GM19468 (cell line): ENCODE results near the gene GCNT3.

Source experiments
- ATAC-seq: cut with Tn5 transposase; IDR thresholded peaks from one replicate; pipeline ENCODE4 v1.9.1; 2021; ENCODE audit warnings: mild to moderate bottlenecking, moderate library complexity, moderate number of reproducible peaks; ENCODE audit not compliant: unreplicated experiment; ENCODE audit errors: extremely low read depth

Gene GCNT3

GRCh38 chr15:59611276-59612260 lies at the start of gene GCNT3:
Gene GCNT3 (plus strand): TSS chr15:59611783. CDS start chr15:59618239, 6,456 bp downstream.
- no peak for ATAC-seq

- ATAC-seq: no peak
Measured at GRCh38 chr15:59562448-59563186, 49.0 kb upstream of the GCNT3 start.

- ATAC-seq: no peak
Measured at GRCh38 chr15:59565299-59565698, 46.3 kb upstream of the GCNT3 start.

GRCh38 chr15:59567324-59567723 lies 44.3 kb upstream of the GCNT3 start:
- no peak for ATAC-seq

- ATAC-seq: no peak
Measured at GRCh38 chr15:59569477-59569876, 42.1 kb upstream of the GCNT3 start.

GRCh38 chr15:59570315-59570714 lies 41.3 kb upstream of the GCNT3 start:
- ATAC-seq: no peak

- ATAC-seq: no peak
Measured at GRCh38 chr15:59571606-59572005, 40.0 kb upstream of the GCNT3 start.

- no peak for ATAC-seq
Measured at GRCh38 chr15:59583088-59583487, 28.5 kb upstream of the GCNT3 start.

GRCh38 chr15:59587085-59587826 lies 24.3 kb upstream of the GCNT3 start:
- ATAC-seq: no peak

- ATAC-seq: no peak
Measured at GRCh38 chr15:59590027-59590426, 21.6 kb upstream of the GCNT3 start.

GRCh38 chr15:59591356-59591755 lies 20.2 kb upstream of the GCNT3 start:
- no peak for ATAC-seq

GRCh38 chr15:59594493-59594942 lies 17.1 kb upstream of the GCNT3 start:
- ATAC-seq: no peak

GRCh38 chr15:59594991-59595390 lies 16.6 kb upstream of the GCNT3 start:
- no peak for ATAC-seq

GRCh38 chr15:59595434-59595915 lies 16.1 kb upstream of the GCNT3 start:
- no peak for ATAC-seq

- ATAC-seq: no peak
Measured at GRCh38 chr15:59596640-59597039, 14.9 kb upstream of the GCNT3 start.

- ATAC-seq: no peak
Measured at GRCh38 chr15:59598461-59598860, 13.1 kb upstream of the GCNT3 start.

- no peak for ATAC-seq
Measured at GRCh38 chr15:59605994-59606393, 5.6 kb upstream of the GCNT3 start.

- ATAC-seq: no peak
Measured at GRCh38 chr15:59609730-59610712, 1.6 kb upstream of the GCNT3 start.

- ATAC-seq: no peak
Measured at GRCh38 chr15:59614153-59614552, 2.6 kb downstream of the GCNT3 start.
